ENCODE results near the gene FARP1. TPM values are rescaled to one million over a fixed set of nuclear protein-coding genes. Genes with fewer than 3 reads are reported as not detected.

The FARP1 gene
- 27.1 and 34.0 TPM in 2 replicates for total RNA-seq

DNA sequence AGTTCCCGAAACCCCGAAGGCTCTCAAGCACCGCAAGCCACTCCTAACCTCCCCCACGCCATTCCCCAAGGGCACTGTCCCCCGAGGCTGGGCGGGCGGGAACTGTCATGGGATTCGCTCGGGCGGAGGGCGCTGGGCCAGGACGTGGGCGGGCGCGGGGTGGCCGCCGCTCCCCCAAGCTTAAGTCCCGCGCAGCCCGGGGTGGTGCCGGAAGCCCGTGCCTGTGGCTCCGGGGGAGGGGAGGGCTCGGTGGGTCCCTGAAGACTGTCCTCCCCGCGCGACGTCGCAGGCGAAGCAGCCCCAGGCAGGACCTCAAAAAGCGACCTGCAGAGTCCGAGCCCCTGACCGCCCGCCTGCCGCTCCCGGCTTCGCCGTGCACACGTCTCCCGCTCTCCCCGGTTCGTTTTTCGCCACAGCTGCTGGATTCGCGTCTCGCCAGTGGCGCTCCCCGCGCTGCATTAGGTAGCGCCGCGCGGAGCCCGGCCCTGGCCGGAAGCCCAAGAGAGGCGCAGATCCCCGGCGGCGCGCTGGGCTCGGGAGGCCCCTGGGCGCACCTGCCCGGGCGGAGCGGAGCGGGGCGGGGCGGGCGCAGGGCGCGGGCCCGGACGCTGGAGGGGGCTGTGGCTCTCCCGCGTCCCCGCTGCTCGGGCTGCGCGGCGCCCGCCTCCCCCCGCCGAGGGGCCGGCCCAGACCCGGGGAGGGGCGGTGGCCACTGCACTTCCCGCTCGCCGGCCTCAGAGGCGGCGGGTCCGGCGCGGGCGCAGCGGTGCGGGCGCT lies at the start of gene FARP1:
TSS of gene FARP1 (plus strand) at position 715 of the 777 bp plus-strand sequence. CDS start 70,149 bp downstream, outside the sequence.

DNA sequence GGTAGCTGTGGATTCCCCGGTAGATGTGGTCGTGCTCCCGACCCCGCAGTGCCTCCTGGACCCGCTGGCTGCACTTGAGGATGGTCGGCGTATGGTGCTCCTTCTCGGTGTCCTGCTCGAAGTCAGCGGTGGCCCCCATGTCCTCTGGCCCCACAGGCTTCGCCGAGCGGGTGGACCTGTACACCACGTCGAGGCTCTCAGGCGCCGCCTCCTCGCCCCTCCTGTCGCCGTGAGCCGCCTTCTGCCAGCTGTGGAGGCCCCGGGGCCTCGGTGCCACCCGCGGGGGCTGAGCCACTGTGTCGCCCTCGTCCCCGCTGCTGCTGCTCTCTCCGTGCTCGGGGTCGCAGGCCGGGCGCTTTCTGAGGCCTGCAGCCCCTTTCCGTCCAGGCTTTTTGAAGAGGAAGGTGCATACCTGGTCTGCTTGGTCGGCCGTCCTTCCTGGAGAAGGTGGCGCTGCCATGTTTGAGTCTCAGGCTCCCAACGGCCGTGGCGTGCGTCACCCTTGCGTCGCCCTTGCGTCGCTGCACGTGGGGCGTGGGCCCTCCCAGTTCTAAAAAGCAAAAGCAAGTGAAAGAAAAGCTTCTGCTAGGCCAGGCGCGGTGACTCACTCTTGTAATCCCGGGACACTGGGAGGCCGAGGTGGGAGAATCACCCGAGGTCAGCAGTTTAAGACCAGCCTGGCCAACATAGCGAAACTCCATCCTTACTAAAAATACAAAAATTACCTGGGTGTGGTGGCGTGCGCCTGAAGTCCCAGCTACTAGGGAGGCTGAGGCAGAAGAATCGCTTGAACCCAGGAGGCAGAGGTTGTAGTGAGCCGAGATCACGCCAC lies 34.1 kb downstream of the FARP1 start, which contains the start of gene RNF113B:
TSS of gene RNF113B (minus strand) at position 493 of the 832 bp plus-strand sequence. CDS start at position 460, 33 bp downstream.

Other genes starting within 250 kb of the FARP1 start
- gene IPO5, start 189.4 kb upstream of the FARP1 start, total RNA-seq: 234 and 242 TPM in 2 replicates
- not detected in 2 replicates for gene RNF113B, start 34.2 kb downstream of the FARP1 start, total RNA-seq

Data from uterine smooth muscle cell (primary cell).